Transverse colon (tissue), 4 donors: ENCODE measurements around the gene NUTM2E.
"Not testable (repeated sequence)": the region's sequence is repeated elsewhere in the genome, so short reads cannot be mapped to it uniquely, and the experiment has no call there.

Experiments
- EP300 ChIP-seq: sonication (generic); formaldehyde crosslinking; IDR thresholded peaks from one replicate; pipeline ENCODE4 v1.6.1; 2017; ENCODE audit warnings: antibody characterized with exemption, low read depth
- POLR2A ChIP-seq: fragments of 450-650 bp; IDR thresholded peaks from one replicate; pipeline ENCODE4 v1.6.1; 2016; ENCODE audit warnings: antibody characterized with exemption, mild to moderate bottlenecking, moderate library complexity
- POLR2AphosphoS5 ChIP-seq, 3 donors: sonication (generic); formaldehyde crosslinking; IDR thresholded peaks; one replicate each; pipeline ENCODE4 v1.6.1; 2016; ENCODE audit warnings: antibody characterized with exemption in 3 of 3
- TF ChIP-seq, protein P1 (sequence below), 5 experiments: fragments of 200-600 bp in 3 of 5; fragments of 450-650 bp in 2 of 5; sonication (generic) in 3 of 5; IDR thresholded peaks; 1 replicate in 2 of 5; 2 replicates in 3 of 5; pipeline ENCODE4 v1.5.1; 2016 to 2017; ENCODE audit warnings: antibody characterized with exemption in 5 of 5, inconsistent platforms in 3 of 5, mild to moderate bottlenecking in 2 of 5, moderate library complexity in 1 of 5

DNA sequence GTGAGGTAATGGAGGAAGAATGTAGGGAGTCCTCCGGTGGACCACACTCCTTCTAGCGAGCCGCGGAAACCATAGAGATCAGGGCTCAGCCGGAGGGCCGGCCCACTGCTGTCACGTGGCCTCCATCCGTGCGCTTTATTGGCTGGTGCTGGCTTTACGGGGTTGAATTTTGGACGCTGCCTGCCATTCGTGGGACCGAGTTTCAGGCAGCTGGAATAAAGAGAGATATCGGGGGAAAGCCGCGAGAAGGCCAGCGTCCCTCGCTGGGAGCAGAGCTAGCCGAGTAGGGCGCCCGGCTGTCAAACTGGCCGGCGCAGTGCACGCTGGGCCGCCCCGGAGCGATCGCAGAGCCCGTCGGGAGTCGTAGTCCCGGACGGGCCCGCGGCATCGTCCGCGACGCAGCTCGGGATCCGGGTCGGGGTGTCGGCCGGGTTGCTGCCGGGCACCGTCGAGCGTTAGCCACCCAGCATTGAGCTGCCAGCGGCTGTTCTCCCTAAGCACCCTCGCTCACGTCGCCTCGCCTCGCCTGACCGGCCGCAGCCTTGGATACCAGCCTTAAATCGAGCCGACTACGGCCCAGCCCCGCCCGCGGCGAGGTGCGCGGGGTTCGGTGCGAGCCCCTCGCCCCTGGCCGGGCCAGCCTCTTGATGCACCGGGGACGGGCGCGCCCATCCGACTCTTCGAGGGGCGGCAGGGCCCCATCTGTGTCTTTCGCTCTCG, at the start of gene NUTM2E:
- peak; percentile 59 for TF ChIP-seq POLR2A
- TF ChIP-seq, protein P1, sequence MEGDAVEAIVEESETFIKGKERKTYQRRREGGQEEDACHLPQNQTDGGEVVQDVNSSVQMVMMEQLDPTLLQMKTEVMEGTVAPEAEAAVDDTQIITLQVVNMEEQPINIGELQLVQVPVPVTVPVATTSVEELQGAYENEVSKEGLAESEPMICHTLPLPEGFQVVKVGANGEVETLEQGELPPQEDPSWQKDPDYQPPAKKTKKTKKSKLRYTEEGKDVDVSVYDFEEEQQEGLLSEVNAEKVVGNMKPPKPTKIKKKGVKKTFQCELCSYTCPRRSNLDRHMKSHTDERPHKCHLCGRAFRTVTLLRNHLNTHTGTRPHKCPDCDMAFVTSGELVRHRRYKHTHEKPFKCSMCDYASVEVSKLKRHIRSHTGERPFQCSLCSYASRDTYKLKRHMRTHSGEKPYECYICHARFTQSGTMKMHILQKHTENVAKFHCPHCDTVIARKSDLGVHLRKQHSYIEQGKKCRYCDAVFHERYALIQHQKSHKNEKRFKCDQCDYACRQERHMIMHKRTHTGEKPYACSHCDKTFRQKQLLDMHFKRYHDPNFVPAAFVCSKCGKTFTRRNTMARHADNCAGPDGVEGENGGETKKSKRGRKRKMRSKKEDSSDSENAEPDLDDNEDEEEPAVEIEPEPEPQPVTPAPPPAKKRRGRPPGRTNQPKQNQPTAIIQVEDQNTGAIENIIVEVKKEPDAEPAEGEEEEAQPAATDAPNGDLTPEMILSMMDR (IDR thresholded peaks at IDR 0.05) = not testable (repeated sequence)
- TF ChIP-seq POLR2AphosphoS5 (IDR thresholded peaks at IDR 0.05) = peak in 2 of 3 donors; percentile 44 to 53
- TF ChIP-seq EP300 = not testable (repeated sequence)
